ENCODE results near the gene USP10.
A peak's percentile ranks its signal among the peaks of the same experiment; 100 is the strongest.

USP10 gene

GRCh38 chr16:84817613-84818012, 117.8 kb downstream of the USP10 start:
- no peak for DNase-seq (ENCODE audit: low spot score)
- TF ChIP-seq, protein P1, sequence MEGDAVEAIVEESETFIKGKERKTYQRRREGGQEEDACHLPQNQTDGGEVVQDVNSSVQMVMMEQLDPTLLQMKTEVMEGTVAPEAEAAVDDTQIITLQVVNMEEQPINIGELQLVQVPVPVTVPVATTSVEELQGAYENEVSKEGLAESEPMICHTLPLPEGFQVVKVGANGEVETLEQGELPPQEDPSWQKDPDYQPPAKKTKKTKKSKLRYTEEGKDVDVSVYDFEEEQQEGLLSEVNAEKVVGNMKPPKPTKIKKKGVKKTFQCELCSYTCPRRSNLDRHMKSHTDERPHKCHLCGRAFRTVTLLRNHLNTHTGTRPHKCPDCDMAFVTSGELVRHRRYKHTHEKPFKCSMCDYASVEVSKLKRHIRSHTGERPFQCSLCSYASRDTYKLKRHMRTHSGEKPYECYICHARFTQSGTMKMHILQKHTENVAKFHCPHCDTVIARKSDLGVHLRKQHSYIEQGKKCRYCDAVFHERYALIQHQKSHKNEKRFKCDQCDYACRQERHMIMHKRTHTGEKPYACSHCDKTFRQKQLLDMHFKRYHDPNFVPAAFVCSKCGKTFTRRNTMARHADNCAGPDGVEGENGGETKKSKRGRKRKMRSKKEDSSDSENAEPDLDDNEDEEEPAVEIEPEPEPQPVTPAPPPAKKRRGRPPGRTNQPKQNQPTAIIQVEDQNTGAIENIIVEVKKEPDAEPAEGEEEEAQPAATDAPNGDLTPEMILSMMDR (IDR thresholded peaks at IDR 0.05; ENCODE audit: extremely low read depth, missing control alignments): no peak

- TF ChIP-seq, protein P1 (IDR thresholded peaks at IDR 0.05; ENCODE audit: extremely low read depth, missing control alignments): no peak
- no peak for DNase-seq (ENCODE audit: low spot score)
These were observed 118.3 kb downstream of the USP10 start for GRCh38 chr16:84818133-84818532.

DNA sequence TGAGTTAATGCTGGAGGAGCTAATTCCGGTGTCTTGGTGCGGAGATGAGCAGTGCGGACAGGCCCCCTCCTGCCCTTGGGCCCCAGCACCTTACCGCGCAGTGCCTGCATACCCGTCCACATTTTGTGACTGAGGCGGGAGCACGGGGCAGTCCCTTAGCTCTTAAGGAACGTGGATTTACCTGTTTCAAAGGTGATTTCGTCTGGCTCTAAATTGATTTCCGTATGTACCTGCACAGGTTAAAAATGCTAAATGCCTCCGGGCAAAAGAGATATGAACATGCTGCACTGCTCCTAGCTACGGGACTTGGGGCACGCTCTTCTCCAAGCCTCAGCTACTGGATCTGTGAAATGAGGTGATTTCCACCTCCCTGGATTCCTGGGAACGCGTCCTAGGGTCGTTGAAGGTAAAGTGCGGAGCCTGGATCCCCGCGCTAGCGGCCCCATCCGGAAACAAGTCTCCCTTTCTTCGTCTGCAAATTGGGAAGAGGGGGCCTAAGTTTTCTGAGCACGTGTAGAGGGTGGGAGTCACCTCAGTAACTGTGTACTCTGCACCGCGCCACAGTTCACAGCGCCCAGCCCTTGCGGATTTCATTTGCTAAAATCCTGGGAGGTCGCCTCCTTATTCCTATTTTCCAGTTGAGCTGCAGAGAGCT, 119.3 kb downstream of the USP10 start:
- TF ChIP-seq, protein P1 (IDR thresholded peaks at IDR 0.05; ENCODE audit: extremely low read depth, missing control alignments): no peak
- DNase-seq (ENCODE audit: low spot score): no peak

GRCh38 chr16:84819644-84820304, 120.0 kb downstream of the USP10 start, which contains the start of gene CRISPLD2:
Gene CRISPLD2, plus strand, starts transcription at chr16:84819985. Its CDS starts 18,511 bp downstream, at chr16:84838496.
- TF ChIP-seq, protein P1 (IDR thresholded peaks at IDR 0.05; ENCODE audit: extremely low read depth, missing control alignments): no peak
- peak; percentile 89 for DNase-seq (ENCODE audit: low spot score)

GRCh38 chr16:84820305-84820684, 120.5 kb downstream of the USP10 start:
- TF ChIP-seq, protein P1 (IDR thresholded peaks at IDR 0.05; ENCODE audit: extremely low read depth, missing control alignments): no peak
- DNase-seq (ENCODE audit: low spot score): no peak

- DNase-seq (ENCODE audit: low spot score): no peak
- TF ChIP-seq, protein P1 (IDR thresholded peaks at IDR 0.05; ENCODE audit: extremely low read depth, missing control alignments): no peak
These were observed 121.0 kb downstream of the USP10 start for GRCh38 chr16:84820771-84821170.

DNA sequence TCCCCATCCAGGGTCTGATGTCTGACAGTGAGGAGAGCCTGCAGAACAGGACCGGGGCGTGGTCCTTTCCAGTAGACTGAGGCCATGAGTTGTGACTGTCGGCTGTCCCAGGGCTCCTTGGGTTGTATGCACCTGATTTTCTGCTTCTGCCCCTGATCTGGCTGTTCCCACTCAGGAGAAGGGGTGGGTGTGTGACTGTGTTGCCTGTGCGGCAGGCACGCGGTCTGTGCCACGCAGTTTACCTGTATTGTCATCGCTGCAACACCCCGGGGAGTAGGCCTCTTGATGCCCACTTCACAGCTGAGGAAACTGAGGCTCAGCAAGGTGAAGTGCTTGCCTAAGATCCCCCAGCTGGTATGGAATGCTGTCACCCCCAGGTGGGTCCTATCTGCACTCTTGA, 121.4 kb downstream of the USP10 start:
- DNase-seq (ENCODE audit: low spot score): no peak
- TF ChIP-seq, protein P1 (IDR thresholded peaks at IDR 0.05; ENCODE audit: extremely low read depth, missing control alignments): no peak

All from GM20000 (cell line).